NCI-H1417 treated with DMSO at 0.1 percent for 48 hours (cell line): ENCODE results near the gene MSH5.
"Not testable (repeated sequence)": the region's sequence is repeated elsewhere in the genome, so short reads cannot be mapped to it uniquely, and the experiment has no call there.

Source experiments
- DNase-seq: peaks from one replicate; lab custom pipeline; 2025; lab: John Stamatoyannopoulos, UW

The MSH5 gene

GRCh38 chr6:31739639-31740396 is at the start of gene MSH5:
Gene MSH5 (plus strand): TSS chr6:31740005. CDS start chr6:31740467, 462 bp downstream.
- peak; percentile 96 for DNase-seq

GRCh38 chr6:31690231-31691077 is 49.4 kb upstream of the MSH5 start:
- no peak for DNase-seq

- DNase-seq: no peak
Measured at GRCh38 chr6:31691078-31691463, 48.7 kb upstream of the MSH5 start.

GRCh38 chr6:31691564-31692108 is 48.2 kb upstream of the MSH5 start:
- no peak for DNase-seq

GRCh38 chr6:31692353-31692752 is 47.5 kb upstream of the MSH5 start:
- DNase-seq: no peak

- DNase-seq: no peak
Measured at GRCh38 chr6:31692886-31693285, 46.9 kb upstream of the MSH5 start.

GRCh38 chr6:31693535-31693934 is 46.3 kb upstream of the MSH5 start:
- DNase-seq: no peak

- no peak for DNase-seq
Measured at GRCh38 chr6:31697555-31697954, 42.2 kb upstream of the MSH5 start.

- no peak for DNase-seq
Measured at GRCh38 chr6:31700740-31701401, 38.9 kb upstream of the MSH5 start.

GRCh38 chr6:31701666-31702404 is 38.0 kb upstream of the MSH5 start:
- no peak for DNase-seq

GRCh38 chr6:31702405-31702818 is 37.4 kb upstream of the MSH5 start:
- no peak for DNase-seq

- peak; percentile 78 for DNase-seq
Measured at GRCh38 chr6:31702819-31703716, 36.7 kb upstream of the MSH5 start, which contains the start of gene ABHD16A. Gene ABHD16A (minus strand): TSS chr6:31703324. CDS start chr6:31703281, 43 bp downstream.

GRCh38 chr6:31705931-31706330 is 33.9 kb upstream of the MSH5 start:
- no peak for DNase-seq

GRCh38 chr6:31706599-31706998 is 33.2 kb upstream of the MSH5 start, which contains the start of gene LY6G6F:
Gene LY6G6F (plus strand): TSS chr6:31706866. CDS start chr6:31706907, 41 bp downstream.
- no peak for DNase-seq

GRCh38 chr6:31707701-31708100 is 32.1 kb upstream of the MSH5 start:
- DNase-seq: no peak

GRCh38 chr6:31708224-31708623 is 31.6 kb upstream of the MSH5 start:
- no peak for DNase-seq

- DNase-seq: not testable (repeated sequence)
Measured at GRCh38 chr6:31709157-31709556, 30.6 kb upstream of the MSH5 start.

GRCh38 chr6:31710523-31711219 is 29.1 kb upstream of the MSH5 start:
- DNase-seq: no peak

GRCh38 chr6:31711233-31711632 is 28.6 kb upstream of the MSH5 start:
- DNase-seq: no peak

- no peak for DNase-seq
Measured at GRCh38 chr6:31712296-31712695, 27.5 kb upstream of the MSH5 start.
